ENCODE measurements around the gene ZNF48.

The ZNF48 gene

DNA sequence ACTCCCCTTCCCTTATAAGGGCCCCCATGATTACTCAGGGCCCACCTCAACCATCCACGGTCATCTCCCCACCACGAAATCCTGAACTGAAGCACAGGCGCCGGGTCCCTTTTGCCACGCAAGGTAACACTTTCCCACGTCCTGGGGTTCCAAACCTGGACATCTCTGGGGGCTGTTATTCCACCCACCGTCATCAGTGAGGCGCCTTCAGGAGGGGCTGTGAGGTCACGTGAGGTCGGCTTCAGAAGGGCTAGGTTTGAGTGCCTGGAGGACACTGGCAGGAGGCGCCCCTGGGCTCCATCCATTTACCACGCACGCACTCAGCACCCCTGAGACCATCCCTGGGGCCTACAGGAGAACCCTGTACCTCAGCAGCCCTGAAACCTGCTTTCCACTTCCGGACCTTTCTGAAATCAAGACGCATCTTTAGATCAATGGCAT is 44.2 kb upstream of the ZNF48 start:
- H3K4me3 ChIP-seq (ENCODE audit: low read depth, low read length), result no peak overlapping the region
- in situ Hi-C loops (cut with HindIII; ENCODE audit: low sequenced_read_pairs), result no loop called here
- no peak for DNase-seq (ENCODE audit: low read depth, low spot score)
- TF ChIP-seq, protein P1, sequence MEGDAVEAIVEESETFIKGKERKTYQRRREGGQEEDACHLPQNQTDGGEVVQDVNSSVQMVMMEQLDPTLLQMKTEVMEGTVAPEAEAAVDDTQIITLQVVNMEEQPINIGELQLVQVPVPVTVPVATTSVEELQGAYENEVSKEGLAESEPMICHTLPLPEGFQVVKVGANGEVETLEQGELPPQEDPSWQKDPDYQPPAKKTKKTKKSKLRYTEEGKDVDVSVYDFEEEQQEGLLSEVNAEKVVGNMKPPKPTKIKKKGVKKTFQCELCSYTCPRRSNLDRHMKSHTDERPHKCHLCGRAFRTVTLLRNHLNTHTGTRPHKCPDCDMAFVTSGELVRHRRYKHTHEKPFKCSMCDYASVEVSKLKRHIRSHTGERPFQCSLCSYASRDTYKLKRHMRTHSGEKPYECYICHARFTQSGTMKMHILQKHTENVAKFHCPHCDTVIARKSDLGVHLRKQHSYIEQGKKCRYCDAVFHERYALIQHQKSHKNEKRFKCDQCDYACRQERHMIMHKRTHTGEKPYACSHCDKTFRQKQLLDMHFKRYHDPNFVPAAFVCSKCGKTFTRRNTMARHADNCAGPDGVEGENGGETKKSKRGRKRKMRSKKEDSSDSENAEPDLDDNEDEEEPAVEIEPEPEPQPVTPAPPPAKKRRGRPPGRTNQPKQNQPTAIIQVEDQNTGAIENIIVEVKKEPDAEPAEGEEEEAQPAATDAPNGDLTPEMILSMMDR (IDR thresholded peaks at IDR 0.05; ENCODE audit: low read depth, low read length), result no peak

DNA sequence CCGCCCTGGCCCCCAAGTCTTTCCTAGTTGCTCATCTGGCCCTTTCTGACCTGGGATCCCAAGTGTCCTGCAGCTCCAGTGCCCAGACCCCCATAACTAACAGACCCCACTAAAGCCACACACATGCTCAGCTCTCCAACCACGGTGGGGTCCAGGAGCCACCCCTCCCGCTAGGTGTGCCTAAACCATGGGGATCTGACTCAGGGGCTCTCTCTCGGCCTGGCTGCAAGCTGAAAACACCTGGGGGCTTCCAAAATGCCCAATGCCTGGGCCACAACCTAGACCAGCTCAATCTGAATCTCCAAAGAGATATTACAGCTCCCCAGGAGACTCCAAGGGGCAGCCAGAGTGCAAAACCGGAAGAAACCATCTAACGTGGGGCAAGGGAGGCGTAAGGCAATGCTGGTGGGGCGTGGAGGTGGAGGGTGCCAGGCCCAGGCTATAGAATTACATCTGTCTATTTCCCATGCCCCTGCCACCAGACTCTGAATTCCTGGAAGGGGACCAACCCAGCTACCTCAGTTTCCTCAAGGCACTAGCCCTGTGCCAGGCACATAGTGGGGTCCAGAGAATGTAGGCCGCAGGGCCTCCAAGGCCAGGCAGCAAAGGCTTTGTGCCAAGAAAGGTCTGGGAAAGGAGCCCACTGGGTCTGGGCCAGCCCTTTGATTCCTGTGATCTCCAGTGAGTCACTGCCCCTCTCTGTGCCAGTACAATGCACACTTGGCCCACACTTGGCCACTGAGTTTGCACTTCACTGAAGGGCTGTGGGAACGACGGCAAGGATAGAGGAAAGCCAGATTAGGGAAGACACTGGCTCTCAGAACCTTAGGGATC is 43.4 kb upstream of the ZNF48 start:
- TF ChIP-seq, protein P1 (IDR thresholded peaks at IDR 0.05; ENCODE audit: low read depth, low read length), result no peak
- DNase-seq (ENCODE audit: low read depth, low spot score), result peak; percentile 93
- in situ Hi-C loops (cut with HindIII; ENCODE audit: low sequenced_read_pairs), result no loop called here
- no peak overlapping the region for H3K4me3 ChIP-seq (ENCODE audit: low read depth, low read length)

DNA sequence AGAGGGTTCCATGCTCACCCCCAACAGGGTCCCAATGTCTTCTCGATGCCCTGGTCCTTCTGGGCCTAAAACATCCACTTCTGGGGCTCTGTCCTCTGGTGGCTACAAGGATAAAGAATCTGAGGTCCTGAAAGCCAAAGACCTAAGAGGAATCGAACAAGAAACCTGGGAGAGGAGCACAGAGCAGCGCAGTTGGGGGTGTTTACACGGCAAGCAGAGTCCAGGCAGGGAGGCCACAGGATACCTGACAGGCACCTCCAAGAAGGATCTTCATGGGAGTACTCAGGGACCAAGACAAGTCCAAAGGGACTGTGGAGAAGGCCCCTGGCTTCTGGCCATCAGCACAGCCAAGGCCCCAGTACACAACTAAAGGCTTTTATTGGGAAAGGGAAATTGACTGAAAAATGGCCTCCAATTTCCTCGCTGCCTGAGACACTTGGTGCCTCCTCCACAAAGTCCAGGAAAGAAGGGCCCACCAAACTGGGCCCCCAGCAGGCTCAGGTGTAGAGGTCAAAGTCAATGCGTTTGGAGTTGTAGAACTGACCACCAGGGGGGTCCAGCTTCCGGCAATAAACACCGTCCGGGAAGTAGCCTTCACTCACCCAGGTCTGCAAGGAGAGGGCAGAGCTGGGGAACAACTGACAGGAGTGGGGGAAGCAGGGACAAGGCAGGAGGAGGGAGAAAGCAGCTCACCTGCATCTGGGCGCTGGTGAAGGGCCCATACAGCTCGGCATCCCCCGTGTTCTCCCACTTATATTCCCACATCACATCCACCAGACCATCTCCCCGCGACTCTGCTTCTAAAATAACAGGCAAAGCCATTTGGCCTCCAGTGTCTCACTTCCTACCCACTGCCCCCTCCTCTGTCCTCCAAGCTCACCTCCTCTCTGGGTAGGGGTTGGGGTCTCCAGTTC is 42.5 kb upstream of the ZNF48 start:
- no peak overlapping the region for H3K4me3 ChIP-seq (ENCODE audit: low read depth, low read length)
- TF ChIP-seq, protein P1 (IDR thresholded peaks at IDR 0.05; ENCODE audit: low read depth, low read length), result peak; percentile 27
- DNase-seq (ENCODE audit: low read depth, low spot score), result no peak
- in situ Hi-C loops (cut with HindIII; ENCODE audit: low sequenced_read_pairs), result no loop called here

DNA sequence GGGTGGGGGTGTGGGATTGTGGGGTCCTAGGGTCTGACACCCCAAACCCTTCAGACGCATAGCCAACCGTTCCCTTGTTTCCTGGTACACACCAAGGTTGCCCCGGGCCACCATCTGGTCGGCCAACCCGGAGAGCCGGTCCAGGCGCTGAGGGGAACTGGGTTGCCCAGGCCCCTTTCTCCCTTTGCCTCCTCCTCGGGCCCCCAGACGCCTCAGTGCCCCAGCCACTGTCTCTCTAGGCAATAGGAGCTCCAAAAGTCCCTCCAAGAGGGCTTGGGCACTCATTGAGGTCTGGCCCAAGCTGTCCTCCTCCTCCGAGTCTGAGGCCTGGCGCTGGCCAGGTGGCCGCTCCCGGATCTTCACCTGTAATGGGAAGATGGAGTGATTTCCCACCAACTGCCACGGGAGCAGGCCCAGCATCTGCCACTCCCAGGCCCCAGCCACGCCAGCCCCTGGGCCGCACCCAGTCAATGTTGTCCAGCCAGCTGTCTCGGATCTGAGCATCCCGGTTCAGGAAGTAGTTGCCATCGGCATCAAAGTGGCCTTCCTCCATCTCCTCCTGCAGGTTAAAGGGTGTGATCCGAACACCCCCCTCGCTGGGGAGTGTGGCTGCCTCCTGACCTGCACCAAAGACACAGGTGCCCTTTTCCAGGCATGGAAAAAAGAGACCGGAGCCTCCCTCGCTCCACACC is 41.6 kb upstream of the ZNF48 start:
- no peak overlapping the region for H3K4me3 ChIP-seq (ENCODE audit: low read depth, low read length)
- no peak for DNase-seq (ENCODE audit: low read depth, low spot score)
- TF ChIP-seq, protein P1 (IDR thresholded peaks at IDR 0.05; ENCODE audit: low read depth, low read length), result no peak
- in situ Hi-C loops (cut with HindIII; ENCODE audit: low sequenced_read_pairs), result no loop called here

DNA sequence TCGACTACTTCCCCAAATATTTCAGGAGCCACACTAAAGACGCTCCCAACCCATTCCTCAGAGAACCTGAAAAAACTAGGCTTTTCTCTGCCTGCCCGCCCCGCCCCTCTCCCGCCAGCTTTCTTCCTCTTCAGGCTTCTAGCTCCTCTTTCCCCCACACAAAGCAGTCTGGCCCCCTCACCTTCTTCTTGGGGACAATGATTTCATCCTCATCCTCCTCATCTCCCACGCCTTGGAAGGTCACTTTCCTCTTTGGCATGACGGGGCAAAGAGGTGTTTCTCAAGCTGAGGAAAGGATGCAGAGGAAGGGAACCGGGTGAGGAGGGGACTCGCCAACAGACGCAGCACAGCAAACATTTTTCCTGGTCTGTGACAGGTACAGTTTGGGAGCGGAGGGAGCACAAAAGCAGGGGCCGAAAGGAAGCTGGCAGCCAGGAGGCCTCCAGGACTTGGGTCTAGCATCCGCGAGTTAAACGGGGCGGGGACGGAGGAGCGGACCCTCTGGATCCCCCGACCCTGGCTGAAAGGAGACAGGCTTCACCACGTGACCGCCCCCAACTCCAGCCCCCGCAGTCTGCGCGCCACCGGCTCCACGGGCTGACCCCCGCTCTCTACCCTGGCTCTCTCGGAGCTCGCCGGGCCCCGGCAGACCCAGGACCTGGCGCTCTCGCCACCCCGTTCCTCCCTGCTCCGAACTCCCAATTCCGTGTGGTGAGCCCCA is 40.6 kb upstream of the ZNF48 start:
- H3K4me3 ChIP-seq (ENCODE audit: low read depth, low read length), result peak overlapping the region; percentile 95
- in situ Hi-C loops (cut with HindIII; ENCODE audit: low sequenced_read_pairs), result no loop called here
- TF ChIP-seq, protein P1 (IDR thresholded peaks at IDR 0.05; ENCODE audit: low read depth, low read length), result no peak
- no peak for DNase-seq (ENCODE audit: low read depth, low spot score)
